Activated T-cell treated with anti-CD3 and anti-CD28 coated beads, Interleukin-2, amount 50 U/mL, for 1 hour (primary cell): ENCODE data around the gene MAP3K4.

Experiments
- DNase-seq: peaks from one replicate; pipeline ENCODE4 v3.0.0-alpha.2; 2020

Gene MAP3K4, protein sequence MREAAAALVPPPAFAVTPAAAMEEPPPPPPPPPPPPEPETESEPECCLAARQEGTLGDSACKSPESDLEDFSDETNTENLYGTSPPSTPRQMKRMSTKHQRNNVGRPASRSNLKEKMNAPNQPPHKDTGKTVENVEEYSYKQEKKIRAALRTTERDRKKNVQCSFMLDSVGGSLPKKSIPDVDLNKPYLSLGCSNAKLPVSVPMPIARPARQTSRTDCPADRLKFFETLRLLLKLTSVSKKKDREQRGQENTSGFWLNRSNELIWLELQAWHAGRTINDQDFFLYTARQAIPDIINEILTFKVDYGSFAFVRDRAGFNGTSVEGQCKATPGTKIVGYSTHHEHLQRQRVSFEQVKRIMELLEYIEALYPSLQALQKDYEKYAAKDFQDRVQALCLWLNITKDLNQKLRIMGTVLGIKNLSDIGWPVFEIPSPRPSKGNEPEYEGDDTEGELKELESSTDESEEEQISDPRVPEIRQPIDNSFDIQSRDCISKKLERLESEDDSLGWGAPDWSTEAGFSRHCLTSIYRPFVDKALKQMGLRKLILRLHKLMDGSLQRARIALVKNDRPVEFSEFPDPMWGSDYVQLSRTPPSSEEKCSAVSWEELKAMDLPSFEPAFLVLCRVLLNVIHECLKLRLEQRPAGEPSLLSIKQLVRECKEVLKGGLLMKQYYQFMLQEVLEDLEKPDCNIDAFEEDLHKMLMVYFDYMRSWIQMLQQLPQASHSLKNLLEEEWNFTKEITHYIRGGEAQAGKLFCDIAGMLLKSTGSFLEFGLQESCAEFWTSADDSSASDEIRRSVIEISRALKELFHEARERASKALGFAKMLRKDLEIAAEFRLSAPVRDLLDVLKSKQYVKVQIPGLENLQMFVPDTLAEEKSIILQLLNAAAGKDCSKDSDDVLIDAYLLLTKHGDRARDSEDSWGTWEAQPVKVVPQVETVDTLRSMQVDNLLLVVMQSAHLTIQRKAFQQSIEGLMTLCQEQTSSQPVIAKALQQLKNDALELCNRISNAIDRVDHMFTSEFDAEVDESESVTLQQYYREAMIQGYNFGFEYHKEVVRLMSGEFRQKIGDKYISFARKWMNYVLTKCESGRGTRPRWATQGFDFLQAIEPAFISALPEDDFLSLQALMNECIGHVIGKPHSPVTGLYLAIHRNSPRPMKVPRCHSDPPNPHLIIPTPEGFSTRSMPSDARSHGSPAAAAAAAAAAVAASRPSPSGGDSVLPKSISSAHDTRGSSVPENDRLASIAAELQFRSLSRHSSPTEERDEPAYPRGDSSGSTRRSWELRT (N-terminal part only)

DNA sequence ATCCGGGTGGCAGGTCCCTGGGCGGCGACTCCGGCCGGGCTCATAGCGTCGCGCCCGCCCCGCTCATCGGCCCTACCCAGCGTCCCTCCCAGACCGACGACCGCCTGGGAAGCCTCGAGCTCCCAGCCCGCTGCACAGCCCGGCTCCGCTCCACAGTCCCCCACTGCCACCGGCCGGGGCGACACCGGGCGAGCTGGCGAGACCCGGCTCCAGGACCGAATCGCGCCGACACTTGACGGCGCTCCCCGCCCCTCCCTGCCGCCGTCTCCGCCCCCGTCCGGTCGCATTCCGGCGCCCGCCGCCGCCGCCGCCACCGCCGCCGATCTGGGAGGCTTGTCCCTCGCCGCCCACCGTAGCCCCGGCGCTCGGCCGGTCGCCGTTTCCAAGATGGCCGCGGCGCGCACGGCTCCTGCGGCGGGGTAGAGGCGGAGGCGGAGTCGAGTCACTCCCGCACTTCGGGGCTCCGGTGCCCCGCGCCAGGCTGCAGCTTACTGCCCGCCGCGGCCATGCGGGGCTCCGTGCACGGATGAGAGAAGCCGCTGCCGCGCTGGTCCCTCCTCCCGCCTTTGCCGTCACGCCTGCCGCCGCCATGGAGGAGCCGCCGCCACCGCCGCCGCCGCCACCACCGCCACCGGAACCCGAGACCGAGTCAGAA lies at the start of gene MAP3K4:
MAP3K4 (plus strand) TSS at position 364 of the 655 bp plus-strand sequence; CDS start at position 527, 163 bp downstream.
- DNase-seq, result peak; percentile 86

DNA sequence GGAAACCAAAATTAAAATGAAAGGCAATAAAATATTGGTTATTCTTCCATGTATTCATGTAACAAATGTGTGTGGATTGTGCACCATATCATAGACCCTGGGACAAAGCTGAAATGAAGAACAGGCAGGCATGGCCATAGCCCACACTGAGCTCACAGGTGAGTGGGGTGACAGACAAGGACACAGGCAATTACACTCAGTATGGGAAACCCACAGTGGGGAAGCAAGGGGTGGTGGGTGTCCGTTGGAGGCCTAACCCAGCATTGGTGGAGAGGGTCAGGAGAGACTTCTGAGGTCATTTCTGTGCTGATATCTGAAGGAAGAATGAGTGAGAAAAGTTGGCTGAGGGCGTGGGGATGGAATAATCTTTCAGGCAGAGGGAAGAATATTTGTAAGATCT lies 47.6 kb upstream of the MAP3K4 start:
- no peak for DNase-seq

DNA sequence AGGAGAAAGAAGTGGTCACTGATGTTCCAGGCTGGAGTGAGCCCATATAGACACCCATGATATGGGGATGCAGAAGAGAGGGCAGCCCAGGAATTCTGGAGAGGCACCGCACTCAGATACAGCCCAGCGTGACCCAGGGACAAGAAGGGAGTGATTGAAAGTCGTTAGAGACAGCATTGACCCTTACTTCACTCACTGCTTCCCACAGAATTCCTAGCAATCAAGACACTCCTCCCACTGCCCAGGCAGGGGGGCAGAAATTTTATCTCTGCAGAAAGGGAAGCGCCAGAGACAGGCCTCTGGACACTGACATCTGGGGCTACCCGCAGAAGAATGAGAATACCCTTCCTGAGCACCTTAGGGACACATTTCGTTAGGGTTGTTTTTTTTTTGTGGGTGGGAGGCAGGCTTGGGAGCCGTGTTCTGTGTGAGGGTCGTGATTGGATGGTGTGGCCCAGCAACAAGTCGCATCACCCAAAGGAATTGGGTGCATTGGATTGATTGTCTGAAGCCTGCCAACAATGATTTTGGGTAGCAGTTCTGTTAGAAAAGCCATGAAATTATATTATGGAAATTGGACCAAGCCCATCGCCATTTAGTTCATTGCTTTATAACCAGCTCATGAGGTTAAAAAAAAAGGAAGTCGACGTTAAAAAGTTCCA lies 45.9 kb upstream of the MAP3K4 start:
- no peak for DNase-seq

DNA sequence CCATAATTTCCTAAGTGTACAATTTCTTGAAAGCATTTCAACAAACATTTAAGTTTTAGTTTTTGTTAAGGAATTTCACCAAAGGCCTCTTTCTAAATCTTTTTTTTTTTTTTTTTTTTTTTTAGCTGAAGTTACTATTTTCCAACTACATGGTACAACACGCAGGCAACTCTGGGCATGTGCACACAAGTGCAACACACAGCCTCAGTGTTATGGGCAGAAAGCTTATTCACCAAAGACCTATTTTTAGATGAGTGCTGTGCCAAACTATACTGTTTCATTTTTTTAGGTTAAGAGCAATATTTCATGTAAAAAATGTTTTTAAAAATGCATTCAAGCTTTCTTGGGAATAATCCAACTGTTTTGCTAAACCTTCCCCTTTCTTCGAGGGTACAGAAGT lies 42.0 kb upstream of the MAP3K4 start:
- DNase-seq, result no peak

DNA sequence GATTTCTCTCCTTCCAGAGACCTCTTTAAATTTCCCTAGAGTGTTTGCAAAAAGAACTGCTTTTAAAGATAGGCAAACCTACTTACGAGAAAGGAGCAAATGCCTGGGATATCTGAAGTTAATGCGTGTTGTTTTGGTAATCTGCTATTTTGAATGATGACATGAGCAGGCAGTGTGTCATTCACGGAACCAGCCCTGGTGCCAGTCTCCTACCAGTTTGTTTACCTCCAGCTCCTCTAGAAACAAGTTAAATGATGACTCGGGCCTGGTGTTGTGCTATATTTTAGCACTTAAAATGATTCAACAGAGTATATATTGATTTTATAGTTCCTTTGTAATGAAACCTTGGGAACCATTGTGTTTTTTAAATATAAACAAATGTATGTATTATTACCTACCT lies 41.1 kb upstream of the MAP3K4 start:
- no peak for DNase-seq

DNA sequence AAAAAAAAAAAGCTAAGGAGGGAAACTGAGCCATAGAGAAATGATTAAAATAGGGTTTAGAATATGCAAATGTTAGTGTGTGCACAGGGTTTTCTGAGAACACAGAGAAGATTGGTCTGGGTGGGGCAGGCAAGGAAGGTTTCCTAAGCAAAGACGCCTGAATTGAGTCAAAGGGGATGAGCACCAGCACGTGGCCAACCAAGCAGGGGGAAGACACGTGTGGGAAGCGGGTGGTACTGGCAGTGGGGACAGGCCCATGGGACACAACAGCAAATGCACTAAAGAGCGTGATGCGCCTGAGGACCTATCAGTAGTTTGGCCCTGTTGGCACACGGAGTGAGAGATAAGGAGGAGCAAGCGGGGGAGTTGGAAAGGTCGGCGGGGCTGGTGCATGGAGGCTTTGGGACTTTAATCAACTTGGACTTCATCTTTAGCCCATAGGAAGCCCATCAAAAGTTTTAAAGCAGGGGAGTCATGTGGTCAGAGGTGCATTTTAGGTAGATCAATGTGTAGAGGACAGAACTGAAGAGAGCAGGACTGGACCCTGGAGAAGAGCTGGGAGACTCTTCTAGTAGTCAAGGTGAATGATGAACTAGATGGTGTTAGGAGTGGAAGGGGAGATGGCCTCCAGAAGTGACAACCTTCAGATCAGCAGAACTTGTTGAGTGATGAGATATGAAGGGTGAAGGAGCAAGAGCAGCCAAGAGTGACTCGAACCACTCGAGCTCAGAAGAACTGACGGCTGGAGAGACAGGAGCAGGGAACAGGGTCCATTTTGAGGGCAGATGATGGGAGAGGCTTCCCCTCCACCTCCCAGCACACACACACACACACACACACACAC lies 40.2 kb upstream of the MAP3K4 start:
- no peak for DNase-seq

DNA sequence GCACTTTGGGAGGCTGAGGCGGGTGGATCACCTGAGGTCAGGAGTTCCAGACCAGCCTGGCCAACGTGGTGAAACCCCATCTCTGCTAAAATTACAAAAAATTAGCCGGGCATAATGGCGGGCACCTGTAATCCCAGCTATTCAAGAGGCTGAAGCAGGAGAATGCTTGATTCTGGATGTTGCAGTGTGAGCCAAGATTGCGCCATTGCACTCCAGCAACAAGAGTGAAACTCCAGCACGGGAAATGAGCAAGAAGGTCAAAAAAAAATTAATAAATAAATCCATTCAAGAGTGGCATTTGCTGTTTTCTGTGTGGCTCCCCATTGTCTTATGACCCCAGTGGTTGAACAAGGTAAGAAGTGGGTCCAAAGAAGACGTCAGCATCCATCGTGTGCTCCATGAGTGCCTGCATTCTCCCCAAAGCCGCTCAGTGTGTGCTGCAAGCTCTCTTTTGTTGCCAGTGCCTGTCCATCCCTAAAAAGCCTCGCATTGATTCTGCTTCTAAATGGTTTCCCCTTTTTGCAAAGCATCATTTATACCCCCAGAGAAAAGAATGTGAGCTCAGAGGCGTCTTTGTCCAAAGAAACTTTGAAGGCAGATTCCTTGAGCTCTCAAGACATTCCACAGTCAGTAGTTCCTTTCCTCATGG lies 38.8 kb upstream of the MAP3K4 start:
- DNase-seq, result no peak

DNA sequence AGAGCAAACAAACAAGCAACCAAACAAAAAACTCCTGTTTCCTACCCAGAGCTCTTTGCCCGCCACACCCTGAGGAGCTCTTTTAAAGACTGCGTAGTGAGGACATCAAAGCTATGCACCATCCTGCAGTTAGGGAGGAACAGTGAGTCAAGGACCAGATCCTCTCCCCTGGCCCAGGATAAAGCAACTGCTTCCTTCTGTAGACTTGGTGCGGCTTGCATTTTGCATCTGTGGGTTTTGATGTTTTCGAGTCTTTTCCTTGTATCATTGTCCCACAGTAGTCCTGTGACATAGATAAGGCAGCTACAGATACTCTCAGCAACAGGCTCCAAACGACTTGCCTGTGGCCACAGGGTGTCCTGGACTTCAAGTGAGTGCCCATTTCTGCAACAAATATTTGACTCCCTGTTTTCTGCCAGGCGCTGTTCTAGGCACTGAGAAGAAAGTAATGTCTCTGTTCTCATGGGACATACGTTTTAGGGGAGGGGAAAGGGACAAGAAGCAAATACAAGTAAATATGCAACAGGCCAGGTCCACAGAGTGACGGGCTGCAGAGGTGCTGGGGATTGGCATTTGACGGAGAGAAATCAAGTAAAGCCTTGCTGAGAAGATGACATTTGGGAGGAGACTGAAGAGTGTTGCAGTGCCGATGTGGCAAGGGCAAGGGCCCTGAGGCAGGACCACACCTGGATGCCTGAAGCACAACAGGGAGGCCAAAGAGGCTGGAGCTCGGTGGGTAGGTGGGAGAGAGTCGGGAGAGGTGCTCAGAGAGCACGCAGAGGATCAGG lies 35.9 kb upstream of the MAP3K4 start:
- DNase-seq, result no peak

DNA sequence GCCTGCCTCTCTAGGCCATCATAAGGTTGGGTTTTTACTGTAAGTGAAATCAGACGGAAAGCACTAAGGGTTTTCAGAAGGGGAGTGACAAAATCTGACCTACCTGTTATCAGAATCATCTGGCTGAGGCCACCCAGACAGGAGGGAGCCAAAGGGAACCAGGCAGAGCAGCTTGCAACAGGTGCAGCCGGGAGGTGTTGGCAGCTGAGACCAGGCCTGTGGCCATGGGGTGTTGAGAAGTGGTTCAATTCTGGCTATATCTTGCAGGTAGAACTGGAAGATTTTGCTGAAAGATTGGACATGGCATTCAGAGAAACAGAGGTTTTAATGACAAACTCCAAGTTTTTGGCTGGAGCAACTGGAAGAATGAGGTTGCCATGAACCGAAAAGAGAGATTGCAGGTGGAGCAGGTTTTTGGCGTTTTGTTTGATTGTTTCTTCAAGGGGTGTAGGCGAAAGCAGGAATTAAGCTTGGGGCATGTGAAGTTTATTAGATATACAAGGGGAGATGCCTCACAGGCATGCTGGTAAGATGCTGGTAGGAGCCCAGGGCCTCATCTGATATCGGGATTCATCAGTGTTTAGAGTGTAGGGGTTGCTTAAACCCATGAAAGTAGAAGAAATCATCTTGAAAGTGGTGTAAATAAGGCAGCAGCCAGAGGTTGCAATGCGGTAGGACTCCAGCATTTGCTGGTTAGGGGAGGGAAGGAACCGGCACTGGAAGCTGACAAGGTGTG lies 35.1 kb upstream of the MAP3K4 start:
- DNase-seq, result no peak

DNA sequence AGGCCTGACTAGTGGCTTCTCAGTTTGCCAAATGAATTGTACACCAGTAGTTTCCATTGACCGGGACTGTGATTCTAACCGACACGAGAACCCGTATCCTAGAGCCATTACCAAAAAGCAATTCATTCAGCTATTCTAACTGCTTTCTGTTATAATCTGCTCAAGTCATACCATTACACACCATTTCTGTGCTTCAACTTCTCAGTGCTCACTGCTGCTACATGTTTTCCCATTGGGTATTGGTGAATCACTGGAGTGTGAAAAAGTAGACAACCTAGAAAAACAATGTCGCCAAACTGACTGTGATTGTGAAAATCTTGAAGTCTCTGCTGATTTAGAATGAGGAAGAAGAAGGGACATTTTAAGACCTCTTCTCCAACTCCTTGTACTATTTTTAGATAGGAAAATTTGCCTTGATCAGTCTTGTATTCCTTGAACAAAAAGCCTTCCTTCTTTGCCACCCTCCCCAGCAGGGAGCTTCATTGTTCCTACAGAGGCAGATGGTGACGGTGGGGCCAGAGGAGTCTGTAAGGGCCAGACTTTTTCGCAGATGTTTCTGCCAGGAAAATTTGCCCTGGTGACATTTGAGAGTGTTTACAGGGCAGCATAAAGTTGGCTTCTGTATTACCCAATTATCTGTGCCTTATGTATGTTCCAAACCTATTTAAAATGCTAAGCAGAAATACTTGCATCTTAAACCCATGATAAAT lies 31.7 kb upstream of the MAP3K4 start:
- no peak for DNase-seq

DNA sequence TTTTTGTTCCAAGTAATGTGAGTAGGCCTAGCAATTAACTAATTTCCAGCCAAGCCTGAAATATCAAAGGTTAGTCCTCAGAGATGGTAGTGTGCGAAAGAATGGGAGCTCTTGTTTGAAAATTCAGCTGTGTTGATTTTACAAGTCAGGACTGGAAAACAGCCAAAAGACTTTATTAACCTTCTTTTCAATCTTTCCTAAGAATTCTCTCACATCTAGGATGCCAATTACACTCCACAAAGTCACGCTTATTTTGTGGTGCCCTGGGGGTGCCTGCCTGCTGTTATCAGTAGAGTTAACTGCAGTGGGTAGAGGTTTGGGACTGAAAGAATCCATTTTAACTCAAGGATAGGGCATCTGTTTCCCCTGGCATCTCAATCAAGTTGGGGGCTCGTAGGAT lies 30.7 kb upstream of the MAP3K4 start:
- no peak for DNase-seq

DNA sequence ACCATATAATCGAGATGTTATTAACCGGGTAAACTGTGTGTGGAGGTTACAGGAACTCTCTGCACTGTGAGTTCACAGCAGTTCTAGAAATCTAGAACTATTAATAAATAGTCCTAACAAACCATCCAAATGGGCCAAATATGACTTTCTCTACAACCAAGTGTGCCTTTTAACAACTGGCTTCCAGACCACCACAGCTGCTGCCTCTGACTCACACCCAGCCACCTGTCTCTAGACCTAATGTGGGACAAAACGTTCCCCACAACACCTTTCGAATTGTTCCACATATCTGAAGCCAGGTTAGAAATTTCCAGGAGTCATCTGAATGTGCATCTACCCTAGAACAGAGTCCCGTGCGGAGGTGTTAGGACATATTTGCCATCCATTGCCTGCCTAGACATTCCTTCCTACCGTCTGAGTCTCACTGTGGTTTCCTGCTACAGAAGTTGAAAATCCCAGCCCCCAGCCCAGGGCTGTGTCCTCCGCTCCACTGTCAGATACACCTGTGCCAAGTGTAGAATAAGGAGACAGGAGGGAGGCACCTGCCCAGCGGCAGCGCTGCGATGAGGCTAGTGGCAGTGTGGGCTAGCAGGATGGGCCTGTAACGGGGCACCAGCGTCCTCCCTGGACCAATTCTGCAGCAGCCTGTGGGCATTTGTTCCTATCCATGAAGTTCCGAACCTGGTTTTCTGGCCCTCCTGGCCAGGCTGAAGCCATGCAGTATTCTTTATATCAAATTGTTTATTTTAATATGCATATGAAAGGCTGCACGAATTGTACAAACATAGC lies 28.5 kb upstream of the MAP3K4 start:
- no peak for DNase-seq

DNA sequence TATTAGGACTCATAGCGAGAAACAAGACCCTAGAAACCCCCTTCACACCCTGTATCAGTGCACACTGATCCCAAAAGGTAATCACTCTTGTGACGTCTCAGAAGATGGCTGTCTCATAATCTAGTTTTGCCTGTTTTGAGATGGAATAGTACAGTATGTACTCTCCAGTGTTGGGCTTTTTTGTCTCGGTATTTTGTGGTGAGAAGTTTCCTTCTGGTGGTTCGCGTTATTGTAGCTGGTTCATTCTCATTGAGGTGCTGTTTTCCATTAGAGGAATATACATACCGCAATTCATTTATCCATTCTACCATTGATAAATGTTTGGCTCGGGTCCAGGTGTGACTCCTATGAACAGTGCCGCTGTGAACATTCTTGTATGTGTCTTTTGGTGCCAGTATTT lies 27.9 kb upstream of the MAP3K4 start:
- no peak for DNase-seq

DNA sequence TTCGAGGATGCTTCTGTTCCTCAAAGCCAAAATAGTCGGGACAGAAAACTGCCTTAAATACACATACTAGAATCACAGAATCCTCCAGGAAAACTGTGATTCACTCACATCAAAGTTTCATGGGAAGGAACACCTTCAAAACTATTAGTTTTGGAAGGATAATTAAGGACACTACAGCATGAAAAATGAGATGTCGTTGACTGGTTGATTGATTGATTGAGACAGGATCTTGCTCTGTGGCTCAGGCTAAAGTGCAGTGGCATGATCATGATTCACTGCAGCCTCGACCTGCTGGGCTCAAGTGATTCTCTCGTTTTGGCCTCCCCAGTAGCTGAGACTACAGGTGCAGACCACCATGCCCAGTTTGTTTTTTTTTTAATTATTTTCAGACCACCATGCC lies 25.7 kb upstream of the MAP3K4 start:
- DNase-seq, result no peak

DNA sequence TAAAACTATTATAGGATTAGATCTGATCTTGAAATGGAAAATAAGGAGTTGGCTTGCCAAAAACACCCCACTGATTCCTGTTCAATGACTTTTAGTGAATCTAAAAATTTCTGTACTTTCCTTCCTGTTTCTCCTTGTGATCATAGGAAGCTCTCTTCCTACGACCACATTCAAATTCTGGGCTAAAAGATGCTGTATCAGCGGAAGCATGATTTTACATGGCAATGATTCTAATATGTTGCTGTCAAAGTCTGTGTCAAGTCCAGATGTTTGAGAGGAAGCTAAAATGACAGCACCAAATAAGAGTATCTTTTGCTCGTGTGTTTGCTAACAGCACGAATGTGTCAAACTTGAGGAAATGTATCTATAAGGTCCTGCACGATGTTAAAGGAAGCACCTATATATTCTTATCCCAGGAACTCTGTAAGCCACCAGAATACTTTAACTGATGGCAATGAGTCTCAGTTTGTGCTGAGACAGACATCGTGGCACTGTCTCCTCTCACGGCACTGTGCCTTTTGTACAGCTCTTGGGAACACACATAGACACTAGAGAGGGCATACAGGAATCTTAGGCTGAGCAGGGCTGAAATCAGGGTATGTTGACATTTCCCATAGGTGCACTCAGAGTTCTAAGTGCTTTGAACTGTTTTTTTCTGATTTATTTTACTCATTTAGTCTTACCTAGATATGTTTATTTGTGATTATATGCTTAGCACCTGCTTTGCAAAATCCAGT lies 24.9 kb upstream of the MAP3K4 start:
- no peak for DNase-seq

DNA sequence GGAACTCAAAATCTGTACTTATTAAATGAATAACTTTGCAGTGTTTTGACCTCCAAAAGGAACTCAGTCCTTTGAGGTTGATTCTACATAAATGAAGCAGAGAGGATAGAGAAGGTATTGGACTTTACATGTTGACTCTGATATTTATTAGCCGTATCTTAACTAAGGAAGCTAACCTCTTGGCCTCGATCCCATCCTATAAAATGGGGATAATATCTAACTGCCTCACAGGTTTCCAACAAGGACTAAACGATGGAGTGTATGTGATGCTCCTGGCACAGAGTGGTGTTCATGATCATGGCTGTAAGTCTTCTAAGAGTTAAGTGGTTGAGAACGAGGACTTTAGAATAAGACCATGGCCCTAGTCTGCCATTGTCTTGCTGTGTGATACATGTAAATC lies 24.2 kb upstream of the MAP3K4 start:
- DNase-seq, result no peak

DNA sequence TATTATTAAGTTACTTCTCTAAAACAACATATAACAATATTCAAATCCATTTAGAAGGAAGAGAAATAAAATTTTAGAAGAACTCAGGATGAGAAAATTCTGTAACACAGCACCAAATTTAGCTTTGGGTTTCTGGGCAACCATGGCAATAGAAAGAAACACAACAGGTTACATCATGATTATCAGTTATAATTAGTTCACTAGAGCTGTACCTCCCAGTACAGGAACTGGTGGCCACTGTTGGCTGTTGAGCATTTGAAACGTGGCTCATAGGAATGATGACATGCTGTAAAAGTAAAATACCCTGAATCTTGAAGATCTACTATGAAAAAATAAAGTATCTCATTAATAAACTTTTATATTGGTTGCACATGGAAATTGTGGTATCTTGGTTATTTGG lies 23.7 kb upstream of the MAP3K4 start:
- no peak for DNase-seq
